B cell (primary cell): ENCODE results near the gene NEAT1. TPM values are rescaled to one million over a fixed set of nuclear protein-coding genes. Genes with fewer than 3 reads are reported as not detected.

ENCODE experiments used
- ATAC-seq: fragments of 200-7000 bp; cut with Tn5 transposase; one replicate; pipeline ENCODE4 v1.10.0; 2021; ENCODE audit warnings: low read depth, mild to moderate bottlenecking, moderate number of reproducible peaks, moderate library complexity
- CTCF ChIA-PET: fragments of 350-600 bp; sonication (Branson Sonifier 250); formaldehyde crosslinking; loops from one replicate; lab custom pipeline; 2021; ENCODE audit warnings: antibody characterized with exemption, inconsistent platforms; lab: Charles Lee
- POLR2A ChIA-PET: fragments of 350-600 bp; sonication (Branson Sonifier 250); formaldehyde crosslinking; loops from one replicate; lab custom pipeline; 2021; ENCODE audit warnings: antibody characterized with exemption; lab: Charles Lee
- DNase-seq: peaks from one replicate; pipeline ENCODE4 v3.0.0; 2013
- H2AFZ ChIP-seq: 2 replicates; pipeline ENCODE4 v1.6.1; 2012; ENCODE audit warnings: mild to moderate bottlenecking, low read depth, low read length; ENCODE audit not compliant: insufficient read depth, poor library complexity, severe bottlenecking
- H3K27ac ChIP-seq, 2 donors: 1 replicate in 1 of 2; 2 replicates in 1 of 2; pipeline ENCODE4 v1.5.1; 2012 to 2013; ENCODE audit warnings: low read length in 2 of 2, mild to moderate bottlenecking in 2 of 2, moderate library complexity in 1 of 2
- H3K27me3 ChIP-seq, 4 experiments: fragments of 200-600 bp in 1 of 4; sonication (generic) in 1 of 4; replicated peaks in 1 of 4; 1 replicate in 2 of 4; 2 replicates in 2 of 4; pipeline versions ENCODE4 v1.6.1 to v1.7.0; 2013 to 2016; ENCODE audit warnings: low read length in 3 of 4, mild to moderate bottlenecking in 2 of 4, mixed read lengths in 1 of 4, moderate library complexity in 1 of 4; ENCODE audit not compliant: insufficient read depth in 4 of 4, control insufficient read depth in 3 of 4; ENCODE audit errors: control extremely low read depth in 1 of 4
- H3K36me3 ChIP-seq, 2 experiments: replicated peaks in 1 of 2; 1 replicate in 1 of 2; 2 replicates in 1 of 2; pipeline versions ENCODE4 v1.6.1 to v1.7.1; 2013; ENCODE audit warnings: low read length in 1 of 2; ENCODE audit not compliant: insufficient read depth in 2 of 2, control insufficient read depth in 1 of 2; ENCODE audit errors: control extremely low read depth in 1 of 2, extremely low read depth in 1 of 2
- H3K4me1 ChIP-seq, 2 donors: fragments of 200-600 bp in 1 of 2; sonication (generic) in 1 of 2; 1 replicate in 1 of 2; 2 replicates in 1 of 2; pipeline versions ENCODE4 v1.5.1 to v1.6.1; 2013 to 2017; ENCODE audit warnings: low read length in 2 of 2; ENCODE audit not compliant: control insufficient read depth in 2 of 2, insufficient read depth in 2 of 2
- H3K4me2 ChIP-seq: replicated peaks from 2 replicates; pipeline ENCODE3; 2012; ENCODE audit warnings: mild to moderate bottlenecking, low read depth, low read length; ENCODE audit not compliant: poor library complexity, severe bottlenecking
- H3K4me3 ChIP-seq, 5 experiments: fragments of 200-600 bp in 1 of 5; sonication (generic) in 1 of 5; 1 replicate in 3 of 5; 2 replicates in 2 of 5; pipeline versions ENCODE4 v1.5.1 to v1.7.0; 2011 to 2016; ENCODE audit warnings: low read length in 4 of 5, mild to moderate bottlenecking in 4 of 5, low read depth in 2 of 5, control low read depth in 1 of 5, moderate library complexity in 1 of 5; ENCODE audit not compliant: insufficient read depth in 1 of 5; ENCODE audit errors: control extremely low read depth in 1 of 5, extremely low read depth in 1 of 5
- H3K79me2 ChIP-seq: fragments of 200-600 bp; sonication (generic); one replicate; pipeline ENCODE4 v1.6.0; 2016; ENCODE audit warnings: low read length; ENCODE audit not compliant: control insufficient read depth, insufficient read depth
- H3K9ac ChIP-seq: fragments of 200-600 bp; sonication (generic); 2 replicates; pipeline ENCODE4 v1.6.1; 2017; ENCODE audit warnings: mild to moderate bottlenecking, low read length, moderate library complexity
- H3K9me3 ChIP-seq, 3 donors: one replicate each; pipeline versions ENCODE4 v1.6.1 to v1.7.1; 2013; ENCODE audit warnings: low read length in 2 of 3; ENCODE audit not compliant: control insufficient read depth in 2 of 3, insufficient read depth in 1 of 3; ENCODE audit errors: control extremely low read depth in 1 of 3
- H4K20me1 ChIP-seq: 2 replicates; pipeline ENCODE4 v1.6.0; 2012; ENCODE audit warnings: mild to moderate bottlenecking, low read length; ENCODE audit not compliant: insufficient read depth, control insufficient read depth, poor library complexity, severe bottlenecking
- H3K27ac Mint-ChIP-seq: one replicate; pipeline ENCODE4 v1.8.0; 2021; ENCODE audit warnings: mixed read lengths
- H3K27me3 Mint-ChIP-seq: one replicate; pipeline ENCODE4 v1.8.0; 2021; ENCODE audit warnings: mixed read lengths
- H3K4me1 Mint-ChIP-seq: one replicate; pipeline ENCODE4 v1.8.0; 2021; ENCODE audit warnings: mixed read lengths
- H3K4me3 Mint-ChIP-seq: one replicate; pipeline ENCODE4 v1.8.0; 2021; ENCODE audit warnings: mixed read lengths
- H3K9me3 Mint-ChIP-seq: one replicate; pipeline ENCODE4 v1.8.0; 2022; ENCODE audit warnings: mixed read lengths; ENCODE audit not compliant: insufficient read depth
- CTCF ChIP-seq: fragments of 200-600 bp; IDR thresholded peaks from one replicate; pipeline ENCODE4 v1.8.0; 2022; ENCODE audit warnings: antibody characterized with exemption, mild to moderate bottlenecking
- EZH2 ChIP-seq: IDR thresholded peaks from 2 replicates; pipeline ENCODE4 v1.6.1; 2012; ENCODE audit warnings: borderline replicate concordance, low read depth, mild to moderate bottlenecking, moderate library complexity, low read length; ENCODE audit not compliant: insufficient read depth, poor library complexity, severe bottlenecking
- WGBS: methylation state at CpG from one replicate; pipeline ENCODE4 v1.1.5; 2013; ENCODE audit warnings: missing lambda C conversion rate; ENCODE audit not compliant: insufficient coverage; 5-methylcytosine and 5-hydroxymethylcytosine counted together
- intact Hi-C: fragments of 100-400 bp; cut with micrococcal nuclease; formaldehyde crosslinking; loops from one replicate; pipeline ENCODE4 v1.10.0; 2022
- polyA plus RNA-seq: library from polyadenylated mRNA; depleted of rRNA; stranded (reverse); fragments of >200 nt; gene quantifications from 2 replicates; pipeline ENCODE4 v1.2.3, GENCODE V29; 2012
- total RNA-seq, 2 donors: library from RNA; stranded (reverse); fragments of 120-200 nt in 1 of 2; gene quantifications; 1 replicate in 1 of 2; 2 replicates in 1 of 2; pipeline versions ENCODE4 v1.2.3 to v1.2.4, GENCODE V29; 2013 to 2022

The NEAT1 gene
- total and polyA plus RNA-seq, 2 donors (not counting 1 experiment from before 2014, with no cell fraction given) = 66.7 to 1,642 TPM

GRCh38 chr11:65379698-65380459, 42.7 kb upstream of the NEAT1 start:
- H3K4me1 ChIP-seq = peaks cover 30 to 60% of the 10 kb centered on the region in 2 donors
- WGBS = 99% methylated on average over 10 of the region's 13 CpGs
- H3K4me1 Mint-ChIP-seq = peaks cover 53% of the 10 kb centered on the region

More at GRCh38 chr11:65379698-65380459, 42.7 kb upstream of the NEAT1 start:
- Histone ChIP-seq H3K27ac (peak overlapping the region in 1 of 2 donors; percentile 50), H2AFZ (no peak overlapping the region), H3K36me3 (peaks cover 0 to 15% of the 10 kb centered on the region in 2 experiments), H3K9me3 (no peaks in the 10 kb centered on the region), H3K4me2 (no peak overlapping the region), H3K79me2 (peaks cover 44% of the 10 kb centered on the region), H3K4me3 (no peak overlapping the region), H3K9ac (no peak overlapping the region), H4K20me1 (no peaks in the 10 kb centered on the region), H3K27me3 (no peaks in the 10 kb centered on the region)
- Mint-ChIP-seq H3K9me3 (no peaks in the 10 kb centered on the region), H3K4me3 (no peak overlapping the region), H3K27me3 (no peaks in the 10 kb centered on the region), H3K27ac (peak overlapping the region; percentile 85)
- no peak for ATAC-seq
- no peak for TF ChIP-seq CTCF
- no peak for TF ChIP-seq EZH2
- intact Hi-C loops = loop anchor here (5.0 kb wide), 1 partner anchor 192 kb away; the partner anchor contains the start of genes FAM89B and ZNRD2
- ChIA-PET CTCF (interaction anchor here (0.5 to 12.5 kb wide), 10 partner anchors 15 to 161 kb away, joined by 3 to 252 read pairs (median 4); partner anchors contain the start of genes CDC42EP2, MALAT1 and NEAT1), POLR2A (interaction anchor here (0.6 to 7.2 kb wide), 7 partner anchors 24 to 129 kb away, joined by 3 to 107 read pairs (median 4); partner anchors contain the start of genes MALAT1 and NEAT1)
- no peak for DNase-seq
